GM20431 (cell line): ENCODE measurements around the gene CDH3.
"Not testable (repeated sequence)": the region's sequence is repeated elsewhere in the genome, so short reads cannot be mapped to it uniquely, and the experiment has no call there.

Experiments
- in situ Hi-C: fragments of 300-500 bp; cut with MseI, MboI; formaldehyde crosslinking; loops from one replicate; pipeline ENCODE4 v1.15.0; 2020; ENCODE audit warnings: low sequenced_read_pairs; ENCODE audit not compliant: unreplicated experiment

The CDH3 gene

GRCh38 chr16:68696514-68696913 lies 51.4 kb downstream of the CDH3 start:
- in situ Hi-C loops: loop anchor here (25.0 kb wide), 1 partner anchor 416 kb away; the partner anchor contains the start of gene HAS3

GRCh38 chr16:68698091-68698490 lies 53.0 kb downstream of the CDH3 start:
- in situ Hi-C loops: loop anchor here (25.0 kb wide), 1 partner anchor 414 kb away; the partner anchor contains the start of gene HAS3

- in situ Hi-C loops: loop anchor here (10.0 kb wide), 1 partner anchor 105 kb away; no protein-coding TSS in a partner anchor
These were observed 55.0 kb downstream of the CDH3 start for GRCh38 chr16:68700120-68700519.

GRCh38 chr16:68700831-68701230 lies 55.7 kb downstream of the CDH3 start:
- in situ Hi-C loops: loop anchor here (10.0 kb wide), 1 partner anchor 104 kb away; no protein-coding TSS in a partner anchor

GRCh38 chr16:68704232-68704867 lies 59.2 kb downstream of the CDH3 start:
- in situ Hi-C loops: loop anchor here (10.0 kb wide), 1 partner anchor 100 kb away; no protein-coding TSS in a partner anchor

GRCh38 chr16:68707340-68708152 lies 62.4 kb downstream of the CDH3 start:
- in situ Hi-C loops: loop anchor here (10.0 kb wide), 1 partner anchor 97 kb away; no protein-coding TSS in a partner anchor

GRCh38 chr16:68710211-68710610 lies 65.1 kb downstream of the CDH3 start:
- in situ Hi-C loops: no loop called here

- in situ Hi-C loops: no loop called here
These were observed 66.5 kb downstream of the CDH3 start for GRCh38 chr16:68711421-68712139.

GRCh38 chr16:68713361-68713760 lies 68.3 kb downstream of the CDH3 start:
- in situ Hi-C loops: no loop called here

- in situ Hi-C loops: no loop called here
These were observed 70.4 kb downstream of the CDH3 start for GRCh38 chr16:68715471-68715870.

GRCh38 chr16:68716516-68716915 lies 71.4 kb downstream of the CDH3 start:
- in situ Hi-C loops: not testable (repeated sequence)

GRCh38 chr16:68717684-68718083 lies 72.6 kb downstream of the CDH3 start:
- in situ Hi-C loops: no loop called here

GRCh38 chr16:68718590-68718989 lies 73.5 kb downstream of the CDH3 start:
- in situ Hi-C loops: no loop called here

GRCh38 chr16:68719993-68720489 lies 74.9 kb downstream of the CDH3 start:
- in situ Hi-C loops: no loop called here

GRCh38 chr16:68722119-68723024 lies 77.3 kb downstream of the CDH3 start:
- in situ Hi-C loops: no loop called here

GRCh38 chr16:68724797-68725196 lies 79.7 kb downstream of the CDH3 start:
- in situ Hi-C loops: no loop called here

- in situ Hi-C loops: no loop called here
These were observed 83.4 kb downstream of the CDH3 start for GRCh38 chr16:68728523-68728922.

GRCh38 chr16:68731637-68732036 lies 86.5 kb downstream of the CDH3 start:
- in situ Hi-C loops: no loop called here

- in situ Hi-C loops: no loop called here
These were observed 87.1 kb downstream of the CDH3 start for GRCh38 chr16:68732042-68732680.
